Esophagus (tissue), 2 donors: Measurements from ENCODE around the gene CASTOR2. TPM values are rescaled to one million over a fixed set of nuclear protein-coding genes. Genes with fewer than 3 reads are reported as not detected.
"Not testable (repeated sequence)": the region's sequence is repeated elsewhere in the genome, so short reads cannot be mapped to it uniquely, and the experiment has no call there.

Experiments used
- H3K27ac ChIP-seq, 2 donors: one replicate each; pipeline ENCODE4 v1.5.1; 2013; ENCODE audit warnings: low read depth in 2 of 2, mild to moderate bottlenecking in 2 of 2, inconsistent platforms in 1 of 2, low read length in 1 of 2, moderate library complexity in 1 of 2
- H3K27me3 ChIP-seq, 2 donors: one replicate each; pipeline ENCODE4 v1.6.1; 2013; ENCODE audit warnings: low read length in 2 of 2, control low read depth in 1 of 2, mild to moderate bottlenecking in 1 of 2; ENCODE audit not compliant: insufficient read depth in 2 of 2, control insufficient read depth in 1 of 2
- H3K36me3 ChIP-seq, 2 donors: one replicate each; pipeline ENCODE4 v1.6.1; 2013; ENCODE audit warnings: low read length in 1 of 2; ENCODE audit not compliant: control insufficient read depth in 2 of 2, insufficient read depth in 2 of 2
- H3K4me1 ChIP-seq, 2 donors: one replicate each; pipeline ENCODE4 v1.6.1; 2013; ENCODE audit warnings: low read length in 1 of 2; ENCODE audit not compliant: control insufficient read depth in 2 of 2, insufficient read depth in 2 of 2
- H3K4me3 ChIP-seq, 2 donors: one replicate each; pipeline ENCODE4 v1.5.1; 2013; ENCODE audit warnings: low read length in 2 of 2, mild to moderate bottlenecking in 2 of 2, low read depth in 1 of 2, moderate library complexity in 1 of 2
- H3K9me3 ChIP-seq, 2 donors: one replicate each; pipeline ENCODE4 v1.6.1; 2013; ENCODE audit warnings: mild to moderate bottlenecking in 2 of 2, low read depth in 1 of 2, low read length in 1 of 2, moderate library complexity in 1 of 2; ENCODE audit not compliant: control insufficient read depth in 2 of 2, insufficient read depth in 1 of 2
- WGBS, 2 donors: extraction: QIAGEN DNeasy Blood & Tissue Kit; methylation state at CpG; one replicate each; pipeline ENCODE4 v1.1.7; 2013; 5-methylcytosine and 5-hydroxymethylcytosine counted together
- polyA plus RNA-seq, 2 donors: library from polyadenylated mRNA; stranded (reverse); fragments of 200-250 nt; gene quantifications; one replicate each; pipeline ENCODE4 v1.2.3, GENCODE V29; 2013
- donor health status: healthy with polysubstance abuse.
- donor health status: Bipolar disorder and iron deficiency.

The CASTOR2 gene
- polyA plus RNA-seq = 1 to 10 TPM in 1 of 2 donors, under 1 TPM in 1; 0.91 to 3.3 TPM

DNA sequence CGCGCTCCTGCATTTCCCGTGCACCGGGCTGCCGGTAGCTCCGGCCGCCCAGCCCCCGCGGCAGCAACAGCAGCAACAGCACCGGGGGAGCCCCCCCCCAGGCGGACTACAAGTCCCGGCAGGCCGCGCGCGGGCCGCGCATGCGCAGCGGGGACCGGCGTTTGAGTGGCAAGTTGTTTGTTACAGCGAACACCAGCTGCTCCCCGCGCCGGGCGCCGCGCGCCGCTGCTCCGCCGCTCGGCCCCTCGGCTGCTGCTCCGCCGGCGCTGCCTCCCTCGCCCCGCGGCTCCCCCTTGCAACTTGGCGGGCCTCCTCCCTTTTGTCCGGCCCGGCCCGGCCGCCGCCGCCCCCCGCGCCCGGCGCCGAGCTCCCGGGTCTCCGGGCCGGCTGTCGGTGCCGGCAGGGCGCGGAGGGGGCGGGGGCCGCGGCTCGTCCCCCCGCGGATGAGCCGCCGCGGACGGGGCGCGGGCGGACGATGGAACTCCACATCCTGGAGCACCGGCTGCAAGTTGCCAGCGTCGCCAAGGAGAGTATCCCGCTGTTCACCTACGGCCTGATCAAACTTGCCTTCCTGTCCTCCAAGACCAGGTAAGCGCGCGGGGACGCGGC lies at the start of gene CASTOR2:
Gene CASTOR2 (plus strand): TSS at position 195 of the 609 bp plus-strand sequence. CDS start 281 bp downstream, at position 476.
- WGBS, 2 donors = 0% methylated on average over 18 of the region's 84 CpGs; no CpG with 5 or more reads in 1 of the 2 donors
- H3K9me3 ChIP-seq, H3K4me3 ChIP-seq, H3K4me1 ChIP-seq, H3K27ac ChIP-seq, H3K27me3 ChIP-seq, H3K36me3 ChIP-seq: not testable (repeated sequence)

DNA sequence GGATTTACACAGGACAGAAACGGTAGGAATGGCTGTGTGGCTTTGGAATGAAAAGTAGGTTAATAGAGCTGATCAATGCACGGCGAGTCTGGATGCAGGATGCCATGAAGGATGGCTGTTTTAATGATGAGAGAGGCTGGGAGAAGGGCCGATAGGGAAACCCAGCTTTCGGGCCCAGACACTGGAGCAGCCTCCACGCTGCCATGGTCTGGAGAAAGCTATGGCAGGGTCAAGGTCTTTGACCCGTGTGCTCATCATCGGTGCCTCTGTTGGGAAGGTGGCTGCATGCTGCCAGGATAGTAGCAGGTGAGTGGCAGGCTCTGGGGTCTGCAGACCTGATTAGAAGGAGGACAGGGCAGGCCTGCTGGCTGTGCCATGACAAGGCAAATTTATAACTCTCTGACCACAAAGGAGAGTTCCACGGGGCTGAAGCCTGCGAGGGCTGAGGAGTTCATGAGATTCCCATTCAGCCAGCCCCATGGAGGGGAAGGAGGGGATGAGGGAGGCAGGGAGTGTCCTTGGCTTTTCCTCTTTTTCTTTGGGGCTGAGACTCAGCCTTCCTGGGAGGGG lies 42.1 kb upstream of the CASTOR2 start:
- not testable (repeated sequence) for H3K4me1 ChIP-seq, H3K27ac ChIP-seq, H3K27me3 ChIP-seq, H3K9me3 ChIP-seq, H3K4me3 ChIP-seq, H3K36me3 ChIP-seq
- WGBS, 2 donors = 74 to 80% methylated on average over 7 to 8 of the region's 10 CpGs

DNA sequence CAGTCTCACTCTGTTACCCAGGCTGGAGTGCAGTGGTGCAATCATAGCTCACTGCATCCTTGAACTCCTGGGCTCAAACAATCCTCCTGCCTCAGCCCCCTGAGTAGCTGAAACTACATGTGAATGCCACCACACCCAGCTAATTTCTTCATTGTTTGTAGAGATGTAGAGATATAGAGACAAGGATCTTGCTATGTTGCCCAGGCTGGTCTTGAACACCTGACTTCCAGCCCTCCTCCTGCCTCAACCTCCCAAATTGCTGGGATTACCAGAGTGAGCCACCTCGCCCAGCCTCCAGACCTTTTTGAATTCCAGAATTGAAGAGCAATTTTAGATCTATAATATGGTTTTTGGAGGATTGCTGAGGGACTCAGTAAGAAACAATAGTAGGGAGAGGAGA lies 40.9 kb upstream of the CASTOR2 start:
- H3K4me3 ChIP-seq, H3K9me3 ChIP-seq, H3K27ac ChIP-seq, H3K27me3 ChIP-seq, H3K36me3 ChIP-seq, H3K4me1 ChIP-seq: not testable (repeated sequence)
- WGBS, 2 donors = 96 to 98% methylated on average over 1 of the region's 1 CpG

DNA sequence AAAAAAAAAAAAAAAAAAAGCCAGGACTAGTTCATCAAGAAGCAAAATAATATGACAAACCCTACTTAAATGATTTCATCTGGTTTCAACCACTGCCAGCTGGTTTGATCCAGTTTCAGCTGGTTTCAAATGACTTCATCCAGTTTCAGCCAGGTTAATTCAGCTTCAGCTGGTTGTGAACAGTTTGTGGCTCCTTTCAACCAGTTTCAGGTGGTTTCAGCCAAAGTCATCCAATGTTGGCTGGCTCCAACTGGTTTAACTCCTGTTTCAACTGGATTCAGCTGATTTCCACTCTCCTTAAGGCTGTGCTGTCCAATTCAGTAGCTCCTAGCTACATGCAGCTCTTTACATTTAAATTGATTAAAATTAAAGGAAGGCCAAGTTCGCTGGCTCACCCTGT lies 37.5 kb upstream of the CASTOR2 start:
- H3K4me1 ChIP-seq, H3K4me3 ChIP-seq, H3K27ac ChIP-seq, H3K27me3 ChIP-seq, H3K9me3 ChIP-seq, H3K36me3 ChIP-seq: not testable (repeated sequence)
- WGBS, 2 donors = no CpG with 5 or more reads among the region's 1 CpG

DNA sequence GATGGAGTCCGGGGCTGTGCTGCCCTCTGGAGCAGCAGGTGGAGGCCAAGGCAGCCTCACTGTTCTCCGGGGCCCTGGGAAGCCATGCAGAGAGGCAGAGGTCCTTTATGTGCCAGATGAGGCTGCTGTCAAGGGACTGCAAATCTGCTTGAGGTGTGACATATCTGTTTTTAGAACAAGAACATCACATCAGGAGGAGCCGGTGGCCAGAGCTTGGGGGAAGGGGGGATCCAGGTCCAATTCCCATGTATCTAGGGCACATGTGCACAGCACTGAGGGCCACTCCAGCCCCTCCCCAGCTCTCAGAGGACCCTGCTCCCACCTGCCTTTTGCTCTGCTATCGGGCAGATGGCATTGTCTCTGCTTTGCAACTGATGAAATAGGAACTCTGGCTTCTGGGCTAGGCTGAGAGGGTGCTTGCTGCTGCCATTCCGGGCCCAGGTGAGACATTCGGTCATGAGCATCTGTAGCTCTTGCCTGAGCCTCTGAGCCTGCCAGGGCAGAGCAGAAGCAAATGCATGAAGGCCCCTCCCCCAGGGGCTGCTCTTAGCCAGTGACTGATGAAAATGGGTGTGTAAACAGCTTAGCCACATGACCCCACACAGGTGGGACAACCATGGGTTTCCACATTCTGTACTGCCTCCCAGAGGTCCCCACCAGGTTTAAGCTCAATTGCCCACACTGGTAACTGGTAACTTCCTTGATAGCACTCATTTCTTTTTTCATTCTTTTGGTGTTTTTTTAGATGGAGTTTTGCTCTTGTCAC lies 32.8 kb upstream of the CASTOR2 start:
- H3K27me3 ChIP-seq, H3K4me3 ChIP-seq, H3K27ac ChIP-seq, H3K9me3 ChIP-seq, H3K36me3 ChIP-seq, H3K4me1 ChIP-seq: not testable (repeated sequence)
- 93% methylated on average over 1 of the region's 6 CpGs; no CpG with 5 or more reads in 1 of the 2 donors for WGBS, 2 donors

DNA sequence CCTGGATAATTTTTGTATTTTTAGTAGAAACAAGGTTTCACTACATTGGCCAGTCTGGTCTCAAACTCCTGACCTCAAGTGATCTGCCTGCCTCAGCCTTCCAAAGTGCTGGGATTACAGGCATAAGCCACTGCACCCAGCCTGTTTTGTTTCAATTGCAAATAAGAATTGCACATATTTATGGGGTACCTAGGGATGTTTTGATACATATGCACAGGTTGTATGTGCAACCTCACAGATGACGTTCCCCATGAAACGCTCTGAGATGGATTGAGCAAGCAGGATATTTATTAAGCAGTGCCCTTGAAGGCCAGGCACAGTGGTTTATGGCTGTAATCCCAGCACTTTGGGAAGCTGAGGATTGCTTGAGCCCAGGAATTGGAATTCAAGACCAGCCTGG lies 25.1 kb upstream of the CASTOR2 start:
- H3K27me3 ChIP-seq, H3K4me3 ChIP-seq, H3K4me1 ChIP-seq, H3K36me3 ChIP-seq, H3K27ac ChIP-seq, H3K9me3 ChIP-seq: not testable (repeated sequence)
- no CpG with 5 or more reads among the region's 2 CpGs for WGBS, 2 donors

DNA sequence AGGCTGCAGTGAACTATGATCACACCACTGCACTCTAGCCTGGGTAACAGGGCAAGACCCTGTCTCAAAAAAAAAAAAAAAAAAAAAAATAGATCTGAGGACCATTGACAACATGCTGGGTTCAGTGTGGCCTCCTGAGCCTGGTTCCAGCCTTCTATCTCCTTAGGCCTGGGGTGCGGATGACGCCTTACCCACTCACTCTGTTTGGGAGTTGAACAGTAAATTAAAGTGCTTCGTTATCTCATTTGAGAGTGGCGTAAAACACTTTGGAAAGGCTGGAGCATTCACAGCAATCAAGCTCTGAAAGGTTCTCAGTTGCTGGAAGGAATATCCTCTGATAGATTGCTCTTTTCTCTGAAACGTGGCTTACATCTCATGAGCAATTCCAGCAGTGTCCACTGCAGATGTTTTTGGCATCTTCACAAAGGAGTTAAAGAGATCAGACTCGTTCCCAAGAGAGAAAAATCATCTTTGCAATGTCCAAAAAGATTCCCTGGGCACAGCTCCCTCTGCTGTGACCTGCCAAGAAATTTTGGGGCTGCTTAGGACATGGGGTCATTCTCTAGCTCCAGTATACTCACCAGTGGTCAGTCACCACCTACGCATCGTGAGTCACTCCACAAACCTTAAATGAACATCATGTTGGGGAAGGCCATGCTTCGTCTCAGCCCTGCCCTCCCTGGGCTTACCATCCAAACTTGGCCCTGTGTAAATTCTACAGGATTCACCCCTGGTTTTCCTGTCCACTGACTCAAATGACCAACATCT lies 23.0 kb upstream of the CASTOR2 start:
- H3K4me3 ChIP-seq, H3K27me3 ChIP-seq, H3K27ac ChIP-seq, H3K36me3 ChIP-seq, H3K4me1 ChIP-seq, H3K9me3 ChIP-seq: not testable (repeated sequence)
- WGBS, 2 donors = 68 to 70% methylated on average over 4 to 6 of the region's 9 CpGs

DNA sequence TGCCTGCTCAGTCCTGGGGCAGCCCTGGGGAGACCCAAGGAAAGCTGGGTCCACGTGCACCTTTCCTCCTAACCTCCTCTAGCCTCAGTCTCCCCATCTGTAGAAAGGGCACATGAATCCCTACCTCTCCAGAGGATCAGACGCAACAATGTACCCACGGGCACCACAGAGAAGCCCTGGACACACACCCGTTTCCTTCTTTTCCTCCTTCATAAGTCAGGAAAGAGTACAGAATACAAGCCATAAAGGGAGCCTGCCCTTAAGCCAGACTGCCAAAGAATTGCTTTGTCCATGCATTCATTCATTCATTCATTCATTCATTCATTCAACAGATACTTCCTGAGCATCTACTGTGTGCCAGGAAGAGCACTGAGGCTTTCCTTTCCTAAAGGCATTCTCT lies 20.6 kb upstream of the CASTOR2 start:
- not testable (repeated sequence) for H3K27me3 ChIP-seq, H3K4me3 ChIP-seq, H3K9me3 ChIP-seq, H3K4me1 ChIP-seq, H3K36me3 ChIP-seq, H3K27ac ChIP-seq
- 85 to 87% methylated on average over 3 of the region's 4 CpGs for WGBS, 2 donors

DNA sequence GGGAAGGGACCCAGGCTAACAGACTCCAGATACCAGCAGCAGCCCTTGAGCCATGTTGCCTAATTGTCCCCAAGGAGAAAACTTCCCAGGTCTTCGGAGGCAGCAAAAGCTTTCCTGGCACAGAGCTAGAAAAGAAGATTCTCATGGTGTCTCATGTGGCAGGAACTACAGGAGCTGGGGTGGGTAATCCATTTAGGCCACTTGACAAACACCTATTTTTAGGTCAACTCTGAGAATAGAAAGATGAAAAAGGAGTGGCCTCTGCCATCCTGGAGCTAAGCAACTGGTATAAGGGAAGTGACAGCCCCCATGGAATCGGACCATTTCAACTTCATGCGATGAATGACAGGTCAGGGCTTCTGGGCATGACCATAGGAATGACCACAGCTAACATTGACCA lies 16.8 kb upstream of the CASTOR2 start:
- not testable (repeated sequence) for H3K9me3 ChIP-seq, H3K27me3 ChIP-seq, H3K4me1 ChIP-seq, H3K27ac ChIP-seq, H3K36me3 ChIP-seq, H3K4me3 ChIP-seq
- no CpG with 5 or more reads among the region's 3 CpGs for WGBS, 2 donors
